GM19468 (cell line): ENCODE measurements around the gene TRIB2.

Experiments used
- ATAC-seq: cut with Tn5 transposase; IDR thresholded peaks from one replicate; pipeline ENCODE4 v1.9.1; 2021; ENCODE audit warnings: mild to moderate bottlenecking, moderate library complexity, moderate number of reproducible peaks; ENCODE audit not compliant: unreplicated experiment; ENCODE audit errors: extremely low read depth

TRIB2 gene

GRCh38 chr2:12769492-12770105 is 52.9 kb downstream of the TRIB2 start:
- ATAC-seq: no peak

- ATAC-seq: no peak
These were observed 53.7 kb downstream of the TRIB2 start for GRCh38 chr2:12770300-12770968.

- ATAC-seq: no peak
These were observed 54.4 kb downstream of the TRIB2 start for GRCh38 chr2:12771154-12771553.

- no peak for ATAC-seq
These were observed 57.1 kb downstream of the TRIB2 start for GRCh38 chr2:12773586-12774394.

GRCh38 chr2:12774395-12774727 is 57.6 kb downstream of the TRIB2 start:
- no peak for ATAC-seq

GRCh38 chr2:12776521-12776961 is 59.8 kb downstream of the TRIB2 start:
- no peak for ATAC-seq

- ATAC-seq: no peak
These were observed 61.6 kb downstream of the TRIB2 start for GRCh38 chr2:12778369-12778768.

GRCh38 chr2:12778811-12779579 is 62.3 kb downstream of the TRIB2 start:
- no peak for ATAC-seq

GRCh38 chr2:12781329-12781728 is 64.6 kb downstream of the TRIB2 start:
- no peak for ATAC-seq

GRCh38 chr2:12787891-12788801 is 71.4 kb downstream of the TRIB2 start:
- ATAC-seq: no peak

GRCh38 chr2:12791906-12792305 is 75.2 kb downstream of the TRIB2 start:
- no peak for ATAC-seq
